ENCODE data around the gene SLC24A4. TPM values are rescaled to one million over a fixed set of nuclear protein-coding genes. Genes with fewer than 3 reads are reported as not detected.

The SLC24A4 gene
- polyA plus RNA-seq, 1 donor (not counting 4 experiments of a cell fraction or from before 2014, with no cell fraction given) = 0.10 TPM

DNA sequence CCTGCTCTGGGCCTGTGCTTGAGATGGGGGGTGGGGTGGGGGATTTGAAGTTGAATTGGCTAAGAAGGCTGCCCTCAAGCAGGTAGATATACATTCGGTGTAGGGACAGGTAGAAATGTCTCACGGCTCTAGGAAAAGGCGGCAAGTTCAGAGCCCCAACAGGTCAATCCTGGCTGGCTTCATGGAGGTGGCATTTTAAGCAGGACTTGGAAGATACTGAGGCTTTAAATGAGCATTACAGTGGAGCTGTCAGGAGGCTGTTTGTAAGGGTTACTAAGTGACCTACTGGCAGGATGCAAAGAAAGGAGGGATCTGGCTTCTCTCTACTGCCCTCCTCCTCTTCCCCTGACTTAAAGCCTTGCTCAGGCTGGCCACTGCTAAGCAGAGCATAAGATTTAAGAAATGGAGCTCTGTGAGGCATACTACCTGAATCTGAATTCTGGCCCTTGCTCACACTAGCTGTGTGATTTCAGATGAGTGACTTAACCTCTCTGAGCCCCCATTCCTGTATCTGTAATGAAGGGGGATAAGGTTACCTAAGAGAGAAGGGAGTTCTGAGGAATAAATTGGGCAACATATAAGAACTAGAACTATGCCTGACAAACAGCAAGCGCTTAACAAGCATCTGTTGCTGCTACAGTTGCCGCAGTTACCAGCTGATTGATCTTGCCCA lies 61.6 kb downstream of the SLC24A4 start:
- Histone ChIP-seq H3K27me3 (ENCODE audit: control insufficient read depth, extremely low read depth, insufficient read depth, low read length) (no peaks in the 10 kb centered on the region), H2AFZ (ENCODE audit: control insufficient read depth, low read length) (no peak overlapping the region), H3K79me2 (ENCODE audit: control insufficient read depth, insufficient read depth, low read length) (no peaks in the 10 kb centered on the region), H3K36me3 (ENCODE audit: control insufficient read depth in 2 of 2, extremely low read depth in 1 of 2, insufficient read depth in 2 of 2, low read length in 2 of 2) (no peaks in the 10 kb centered on the region), H3K4me1 (ENCODE audit: control insufficient read depth, extremely low read depth, insufficient read depth, low read length) (no peaks in the 10 kb centered on the region), H4K20me1 (ENCODE audit: control insufficient read depth, extremely low read depth, insufficient read depth, low read length) (no peaks in the 10 kb centered on the region), H3K4me2 (ENCODE audit: control insufficient read depth, extremely low read depth, insufficient read depth, low read depth, low read length) (no peak overlapping the region), H3K9ac (ENCODE audit: control insufficient read depth, extremely low read depth, insufficient read depth, low read length) (no peak overlapping the region), H3K27ac (ENCODE audit: control insufficient read depth, insufficient read depth, low read length) (no peak overlapping the region), H3K9me1 (ENCODE audit: control insufficient read depth, extremely low read depth, insufficient read depth, low read length) (no peaks in the 10 kb centered on the region), H3K4me3 (ENCODE audit: control insufficient read depth in 2 of 3, extremely low read depth in 1 of 3, insufficient read depth in 2 of 3, low read depth in 1 of 3, low read length in 3 of 3) (no peak overlapping the region), H3K9me3 (ENCODE audit: control insufficient read depth, low read depth, low read length) (no peaks in the 10 kb centered on the region)
- dilution Hi-C loops (cut with MboI; ENCODE audit: extremely low pct_ligation_motif_present, low sequenced_read_pairs) = no loop called here
- DNase-seq (ENCODE audit: low read depth, low spot score) (no peak), FAIRE-seq (no peak)
- TF ChIP-seq CTCF (optimal IDR thresholded peaks at IDR 0.05 in 1 of 3, IDR thresholded peaks at IDR 0.05 in 1 of 3, conservative IDR thresholded peaks at IDR 0.05 in 1 of 3; ENCODE audit: extremely low read depth in 1 of 3, insufficient read depth in 2 of 3, low read length in 3 of 3) (no peak), EZH2 (IDR thresholded peaks at IDR 0.05; ENCODE audit: low read length) (no peak)

DNA sequence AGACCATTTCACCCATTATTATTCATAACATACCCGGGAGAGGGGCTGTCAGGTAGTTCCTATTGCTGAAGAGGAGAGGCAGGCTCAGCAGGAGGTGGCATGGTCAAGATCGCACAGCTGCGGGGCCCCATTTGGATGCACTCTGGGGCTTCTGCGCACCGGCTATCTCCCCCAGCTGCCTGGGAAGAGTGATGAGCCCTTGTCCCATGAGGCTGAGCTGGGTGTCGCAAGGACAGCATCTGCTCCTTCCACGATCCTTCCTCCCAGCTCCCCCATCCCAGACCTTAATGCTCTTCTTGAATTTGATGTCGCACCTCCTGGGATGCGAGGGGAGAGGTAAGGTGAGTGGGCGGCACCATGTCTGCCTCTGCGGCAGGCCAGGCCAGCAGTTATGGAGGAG lies 62.6 kb downstream of the SLC24A4 start:
- H3K9me3 ChIP-seq (ENCODE audit: control insufficient read depth, low read depth, low read length) = no peaks in the 10 kb centered on the region
- TF ChIP-seq CTCF (optimal IDR thresholded peaks at IDR 0.05 in 1 of 3, IDR thresholded peaks at IDR 0.05 in 1 of 3, conservative IDR thresholded peaks at IDR 0.05 in 1 of 3; ENCODE audit: extremely low read depth in 1 of 3, insufficient read depth in 2 of 3, low read length in 3 of 3) = no peak
- no peak for TF ChIP-seq EZH2 (IDR thresholded peaks at IDR 0.05; ENCODE audit: low read length)
- no peaks in the 10 kb centered on the region for H3K27me3 ChIP-seq (ENCODE audit: control insufficient read depth, extremely low read depth, insufficient read depth, low read length)
- no peak overlapping the region for H3K27ac ChIP-seq (ENCODE audit: control insufficient read depth, insufficient read depth, low read length)
- no peaks in the 10 kb centered on the region for H3K36me3 ChIP-seq (ENCODE audit: control insufficient read depth in 2 of 2, extremely low read depth in 1 of 2, insufficient read depth in 2 of 2, low read length in 2 of 2)
- no peaks in the 10 kb centered on the region for H3K4me1 ChIP-seq (ENCODE audit: control insufficient read depth, extremely low read depth, insufficient read depth, low read length)
- H4K20me1 ChIP-seq (ENCODE audit: control insufficient read depth, extremely low read depth, insufficient read depth, low read length) = no peaks in the 10 kb centered on the region
- no peak overlapping the region for H2AFZ ChIP-seq (ENCODE audit: control insufficient read depth, low read length)
- H3K9me1 ChIP-seq (ENCODE audit: control insufficient read depth, extremely low read depth, insufficient read depth, low read length) = no peaks in the 10 kb centered on the region
- H3K4me2 ChIP-seq (ENCODE audit: control insufficient read depth, extremely low read depth, insufficient read depth, low read depth, low read length) = no peak overlapping the region
- FAIRE-seq = no peak
- H3K4me3 ChIP-seq (ENCODE audit: control insufficient read depth in 2 of 3, extremely low read depth in 1 of 3, insufficient read depth in 2 of 3, low read depth in 1 of 3, low read length in 3 of 3) = no peak overlapping the region
- no peak overlapping the region for H3K9ac ChIP-seq (ENCODE audit: control insufficient read depth, extremely low read depth, insufficient read depth, low read length)
- dilution Hi-C loops (cut with MboI; ENCODE audit: extremely low pct_ligation_motif_present, low sequenced_read_pairs) = no loop called here
- H3K79me2 ChIP-seq (ENCODE audit: control insufficient read depth, insufficient read depth, low read length) = no peaks in the 10 kb centered on the region
- DNase-seq (ENCODE audit: low read depth, low spot score) = no peak
